Adrenal gland (tissue), 5 donors: ENCODE data around the gene CDH24.

Experiments used
- POLR2A ChIP-seq, 2 donors: fragments of 450-650 bp; IDR thresholded peaks; one replicate each; pipeline ENCODE4 v1.6.1; 2017; ENCODE audit warnings: antibody characterized with exemption in 2 of 2, mild to moderate bottlenecking in 2 of 2, moderate library complexity in 1 of 2
- TF ChIP-seq, protein P1 (sequence below), 6 experiments: fragments of 450-650 bp in 4 of 6; fragments of 200-600 bp in 2 of 6; sonication (generic) in 1 of 6; IDR thresholded peaks; 1 replicate in 5 of 6; 2 replicates in 1 of 6; pipeline versions ENCODE4 v1.5.1 to v1.8.0; 2016 to 2021; ENCODE audit warnings: antibody characterized with exemption in 6 of 6, mild to moderate bottlenecking in 2 of 6, moderate library complexity in 1 of 6
- donor health status: DM: no; HTN: no; CAD: no.

- TF ChIP-seq, protein P1, sequence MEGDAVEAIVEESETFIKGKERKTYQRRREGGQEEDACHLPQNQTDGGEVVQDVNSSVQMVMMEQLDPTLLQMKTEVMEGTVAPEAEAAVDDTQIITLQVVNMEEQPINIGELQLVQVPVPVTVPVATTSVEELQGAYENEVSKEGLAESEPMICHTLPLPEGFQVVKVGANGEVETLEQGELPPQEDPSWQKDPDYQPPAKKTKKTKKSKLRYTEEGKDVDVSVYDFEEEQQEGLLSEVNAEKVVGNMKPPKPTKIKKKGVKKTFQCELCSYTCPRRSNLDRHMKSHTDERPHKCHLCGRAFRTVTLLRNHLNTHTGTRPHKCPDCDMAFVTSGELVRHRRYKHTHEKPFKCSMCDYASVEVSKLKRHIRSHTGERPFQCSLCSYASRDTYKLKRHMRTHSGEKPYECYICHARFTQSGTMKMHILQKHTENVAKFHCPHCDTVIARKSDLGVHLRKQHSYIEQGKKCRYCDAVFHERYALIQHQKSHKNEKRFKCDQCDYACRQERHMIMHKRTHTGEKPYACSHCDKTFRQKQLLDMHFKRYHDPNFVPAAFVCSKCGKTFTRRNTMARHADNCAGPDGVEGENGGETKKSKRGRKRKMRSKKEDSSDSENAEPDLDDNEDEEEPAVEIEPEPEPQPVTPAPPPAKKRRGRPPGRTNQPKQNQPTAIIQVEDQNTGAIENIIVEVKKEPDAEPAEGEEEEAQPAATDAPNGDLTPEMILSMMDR (IDR thresholded peaks at IDR 0.05): no peak
- TF ChIP-seq POLR2A (IDR thresholded peaks at IDR 0.05): no peak
Measured at GRCh38 chr14:23041729-23042128, 15.6 kb downstream of the CDH24 start.
